Measurements from ENCODE around the gene CACNA2D2.
A peak's percentile ranks its signal among the peaks of the same experiment; 100 is the strongest.
"Not testable (repeated sequence)": the region's sequence is repeated elsewhere in the genome, so short reads cannot be mapped to it uniquely, and the experiment has no call there.

Gene CACNA2D2

DNA sequence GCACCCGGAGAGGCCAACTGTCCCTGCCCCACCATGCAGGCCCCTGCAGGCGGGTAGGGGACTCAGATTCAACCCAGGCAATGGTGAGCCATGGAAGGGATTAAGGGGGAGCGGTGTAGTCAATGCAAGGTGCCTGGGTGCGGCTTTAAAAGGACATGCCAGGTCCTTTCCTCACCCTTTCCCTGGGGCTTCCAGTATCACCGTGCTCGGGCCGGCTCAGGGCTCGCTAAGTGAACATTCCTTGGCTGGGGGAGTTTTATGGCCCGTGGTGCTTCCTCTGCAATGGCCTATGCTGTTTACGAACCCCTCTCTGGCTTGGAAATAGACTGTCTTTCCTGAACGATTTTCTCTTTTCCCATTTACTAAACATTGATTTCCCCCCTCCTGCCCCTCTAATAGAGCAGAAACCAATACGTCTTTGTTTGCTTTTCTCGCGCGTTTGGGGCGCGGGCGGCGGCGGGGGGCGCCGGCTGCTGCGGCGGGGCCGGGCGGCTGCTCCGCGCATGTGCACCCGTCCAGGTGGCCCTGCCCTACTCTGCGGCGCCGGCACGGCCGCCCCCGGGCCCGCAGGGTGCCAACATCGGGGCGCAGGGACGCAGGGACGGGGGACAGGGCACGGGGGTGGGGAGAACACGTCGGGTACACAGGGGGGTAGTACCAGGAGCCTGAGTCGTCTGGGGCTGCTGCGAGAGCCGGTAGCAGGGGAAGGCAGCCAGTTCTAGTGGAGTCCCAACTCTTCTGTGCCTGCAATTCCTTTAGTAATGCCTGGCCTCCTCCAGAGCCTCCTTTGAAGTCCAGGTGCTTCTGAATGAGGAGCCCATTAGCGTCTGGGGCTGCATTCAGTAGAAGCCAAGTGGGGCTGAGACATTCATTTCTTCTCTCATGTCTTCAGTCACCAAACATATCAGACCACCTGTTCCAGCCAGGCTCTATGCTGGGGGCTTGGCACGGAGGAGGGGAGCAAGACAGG, 26.9 kb upstream of the CACNA2D2 start:
- DNase-seq = no peak

DNA sequence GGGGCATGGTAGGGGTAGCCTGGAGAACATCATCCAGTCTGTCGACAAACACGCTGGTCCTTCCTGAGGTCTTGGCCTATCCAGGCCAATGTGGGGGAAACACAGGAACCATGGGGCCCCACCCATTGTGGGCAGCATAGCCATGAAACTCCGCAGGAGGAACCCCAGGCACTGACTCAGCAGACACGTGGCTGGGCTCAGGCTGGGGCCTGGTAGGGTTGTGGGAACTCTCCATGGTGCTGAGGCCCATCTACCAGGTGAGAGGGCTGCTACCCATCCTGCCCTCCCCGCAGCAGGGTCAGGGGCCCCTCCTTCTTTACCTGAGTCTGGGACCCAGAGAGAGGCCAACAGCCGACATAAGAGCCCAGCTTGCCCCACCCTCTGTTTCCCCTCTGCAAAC, 22.6 kb upstream of the CACNA2D2 start:
- peak; percentile 86 to 93 (median 90) for DNase-seq

DNA sequence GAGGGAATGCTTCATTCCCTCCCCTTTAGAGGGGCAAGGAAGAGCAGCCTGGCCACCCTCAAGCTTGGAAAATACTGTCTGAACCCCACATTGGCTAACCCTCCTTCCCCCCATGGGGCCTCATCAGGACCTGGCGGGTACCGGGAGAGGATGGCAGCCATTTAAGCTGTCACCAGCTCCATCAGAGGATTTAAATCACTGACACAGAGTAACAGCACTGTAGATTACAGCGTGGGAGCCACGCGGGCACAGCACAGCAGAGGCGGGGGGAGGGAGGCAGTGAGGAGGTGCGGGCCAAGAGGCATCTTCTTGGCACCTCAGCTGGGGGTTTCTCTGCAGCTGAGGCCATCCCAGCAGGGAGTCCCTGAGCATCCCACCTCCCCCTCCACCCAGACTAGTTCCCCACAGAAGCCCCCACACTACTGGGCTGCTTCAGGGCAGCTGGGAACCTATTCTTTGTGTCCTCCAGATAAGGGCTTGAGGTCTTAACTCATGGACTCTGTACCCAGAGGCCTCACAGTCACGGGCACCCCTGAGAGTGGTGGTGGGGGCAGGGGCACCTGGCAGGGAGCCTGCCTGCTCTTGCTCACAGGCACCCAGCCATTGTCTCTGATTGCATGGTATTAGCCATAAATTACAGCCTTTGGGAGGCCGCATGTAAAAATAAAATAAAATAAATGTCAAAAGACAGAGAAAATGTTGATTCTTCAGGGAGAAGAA, 21.9 kb upstream of the CACNA2D2 start:
- no peak for DNase-seq

DNA sequence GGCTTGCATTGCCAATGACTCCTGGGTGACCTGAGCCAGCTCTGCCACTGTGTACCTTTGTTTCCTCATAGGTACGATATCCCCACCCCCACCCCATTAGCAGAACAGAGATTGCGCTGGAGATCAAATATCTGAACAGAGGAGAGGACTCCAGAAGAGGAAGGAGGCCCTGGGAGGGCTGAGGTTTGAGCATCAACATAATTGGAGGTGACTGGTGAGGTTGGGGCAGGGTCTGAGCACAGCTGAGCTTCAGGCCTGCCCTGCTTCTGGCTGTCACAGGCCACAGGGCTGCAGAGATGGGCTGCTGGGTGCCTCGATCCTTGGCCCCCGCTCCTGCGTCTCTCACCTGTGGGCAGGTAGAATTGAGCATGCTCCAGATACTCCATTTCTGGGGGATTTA, 21.3 kb upstream of the CACNA2D2 start:
- DNase-seq = no peak

DNA sequence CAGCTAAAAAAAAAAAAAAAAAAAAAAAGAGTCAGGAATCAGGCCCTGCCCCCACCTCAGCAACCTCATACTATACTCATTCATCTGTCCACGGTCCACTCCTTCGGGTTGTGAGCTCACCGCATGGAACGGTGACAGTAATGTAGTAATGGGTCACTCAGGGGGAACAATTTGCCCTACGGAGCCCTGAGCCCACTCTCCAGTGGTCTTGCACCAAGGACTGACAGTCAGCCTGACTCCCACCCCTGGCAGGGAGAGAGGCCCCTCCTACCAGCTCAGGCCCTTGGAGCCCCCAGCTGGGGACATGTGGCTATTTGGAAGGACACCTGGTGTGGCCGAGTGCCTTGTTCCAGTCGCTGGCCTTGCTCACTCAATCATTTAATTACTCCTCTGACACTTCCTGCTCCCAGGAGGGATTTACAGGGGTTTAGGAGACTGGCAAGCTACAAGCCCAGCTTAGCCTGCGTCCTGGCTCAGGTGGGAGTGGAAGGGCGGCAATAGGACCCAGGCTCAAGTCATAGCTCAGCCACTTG, 19.9 kb upstream of the CACNA2D2 start:
- no peak for DNase-seq

DNA sequence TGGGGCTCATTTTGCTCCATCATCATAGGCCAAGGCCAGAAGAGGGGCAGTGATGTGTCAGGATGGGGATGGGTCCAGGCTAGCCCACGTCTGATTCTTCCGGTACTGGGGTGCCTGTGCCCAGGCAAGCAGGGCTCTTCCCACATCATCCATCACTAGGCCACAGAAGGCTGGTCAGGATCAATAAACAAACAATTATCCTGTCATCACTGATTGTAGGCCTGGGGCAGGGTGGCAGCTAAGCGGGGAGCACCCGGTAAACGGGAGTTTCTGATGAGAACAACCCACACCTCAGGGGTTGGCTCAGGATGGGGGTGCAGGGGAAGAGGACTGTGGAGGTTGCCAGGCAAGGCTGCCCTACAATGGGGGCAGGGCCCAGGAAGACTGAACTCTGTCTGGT, 18.1 kb upstream of the CACNA2D2 start:
- no peak for DNase-seq

DNA sequence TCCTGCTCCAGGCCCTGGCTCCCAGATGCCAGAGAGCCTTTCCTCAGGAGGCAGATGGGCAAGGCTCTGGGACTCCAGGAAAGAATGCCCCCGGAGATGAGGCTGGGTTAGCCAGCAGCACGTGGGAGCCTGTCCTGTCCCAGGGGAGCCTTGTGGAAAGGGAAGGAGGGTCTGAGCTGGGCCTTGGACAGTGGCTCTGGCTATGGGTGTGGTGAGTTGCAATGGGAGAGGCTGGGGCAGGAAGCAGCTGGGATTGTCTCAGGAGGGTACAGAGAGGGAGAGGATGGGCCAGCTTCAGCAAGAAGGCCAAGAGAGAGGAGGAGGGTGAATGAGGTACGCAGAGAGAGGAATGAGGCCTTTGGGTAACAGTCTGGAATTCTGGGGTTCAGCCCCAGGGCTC, 17.4 kb upstream of the CACNA2D2 start:
- DNase-seq = no peak

DNA sequence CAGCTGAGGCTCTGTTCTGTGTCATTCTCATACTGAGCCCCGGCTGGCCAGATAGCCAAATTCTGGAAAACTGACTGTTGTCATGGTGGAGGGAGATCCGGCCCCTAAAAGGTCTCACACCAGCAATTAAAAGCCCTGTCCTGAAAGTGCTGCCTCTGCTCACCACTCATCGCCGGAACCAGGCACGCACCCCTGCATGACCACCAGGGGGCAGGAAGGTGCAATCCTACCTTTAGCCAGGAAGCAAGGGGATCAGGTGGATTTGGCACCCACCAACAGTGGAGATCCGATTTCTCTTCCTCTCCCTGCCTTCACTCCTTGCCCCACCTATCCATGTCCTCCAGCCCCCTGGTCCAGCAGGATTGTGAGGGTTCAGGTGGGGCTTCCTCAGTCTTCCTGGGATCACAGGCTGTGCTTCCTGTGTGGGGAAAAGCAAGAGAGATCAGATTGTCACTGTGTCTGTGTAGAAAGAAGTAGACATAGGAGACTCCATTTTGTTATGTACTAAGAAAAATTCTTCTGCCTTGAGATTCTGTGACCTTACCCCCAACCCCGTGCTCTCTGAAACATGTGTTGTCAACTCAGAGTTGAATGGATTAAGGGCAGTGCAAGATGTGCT, 16.1 kb upstream of the CACNA2D2 start:
- peak; percentile 58 to 72 (median 65) for DNase-seq

DNA sequence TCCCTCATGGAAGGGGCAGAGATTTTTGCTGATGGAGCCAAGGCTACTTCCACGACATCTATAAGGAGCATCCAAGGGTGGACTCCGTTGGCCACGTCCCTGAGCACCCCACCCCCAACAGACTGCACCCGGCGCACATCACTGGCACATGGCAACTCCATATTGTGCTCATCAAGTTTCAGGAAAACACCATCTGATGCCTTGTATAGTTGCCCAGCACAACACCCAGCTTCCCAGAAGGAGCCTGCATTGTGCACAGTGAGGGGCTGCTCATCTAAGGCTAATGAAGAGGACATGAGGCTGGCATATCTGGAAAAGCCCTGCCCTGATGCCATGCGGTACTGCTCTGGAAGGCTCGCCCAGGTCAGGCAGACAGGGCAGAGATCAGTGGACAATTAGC, 15.0 kb upstream of the CACNA2D2 start:
- DNase-seq = no peak

DNA sequence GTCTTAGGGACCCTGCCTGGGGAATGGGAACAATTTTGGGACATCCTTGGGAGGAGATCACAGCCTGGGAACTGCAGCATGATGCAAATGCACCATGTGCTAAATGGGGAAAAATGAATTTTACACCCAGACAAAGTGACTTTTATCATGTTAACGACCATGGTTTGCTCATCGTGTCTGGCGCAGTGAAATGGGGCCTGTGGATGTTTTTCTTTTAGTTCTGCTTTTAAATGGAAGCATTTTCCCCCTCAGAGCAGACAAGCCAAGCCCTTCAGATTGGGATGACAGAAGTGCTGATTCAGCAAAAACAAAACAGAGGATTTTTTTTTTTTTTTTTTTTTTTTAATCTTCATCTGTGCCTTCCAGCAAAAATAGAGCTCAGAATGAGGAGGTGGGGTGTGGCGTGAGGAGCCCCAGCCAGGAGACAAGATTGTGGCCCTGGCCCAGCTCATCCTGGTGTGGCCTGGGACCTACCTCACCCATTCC, 14.3 kb upstream of the CACNA2D2 start:
- DNase-seq = no peak

DNA sequence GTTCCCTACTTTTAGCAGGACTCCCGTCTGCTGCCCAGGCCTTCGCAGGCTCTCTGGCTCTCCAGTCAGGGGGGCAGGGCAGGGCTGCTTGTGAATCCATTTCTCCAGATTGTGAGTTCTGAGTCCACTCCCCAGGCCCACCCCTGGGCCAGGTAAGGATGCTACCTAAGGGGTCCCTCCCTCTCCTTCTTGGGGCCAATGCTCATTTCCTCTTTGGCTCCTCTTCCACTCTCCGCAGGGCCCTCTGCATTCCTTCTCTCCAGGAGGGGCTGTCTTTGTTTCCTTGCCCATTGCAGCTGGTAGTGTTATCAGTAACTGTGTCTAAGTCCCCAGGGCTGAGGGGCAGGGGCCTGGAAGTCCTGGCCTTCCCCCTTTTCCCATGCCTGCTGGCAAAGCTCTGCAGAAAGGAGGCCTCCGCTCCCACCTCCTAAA, 13.0 kb upstream of the CACNA2D2 start:
- DNase-seq = no peak

DNA sequence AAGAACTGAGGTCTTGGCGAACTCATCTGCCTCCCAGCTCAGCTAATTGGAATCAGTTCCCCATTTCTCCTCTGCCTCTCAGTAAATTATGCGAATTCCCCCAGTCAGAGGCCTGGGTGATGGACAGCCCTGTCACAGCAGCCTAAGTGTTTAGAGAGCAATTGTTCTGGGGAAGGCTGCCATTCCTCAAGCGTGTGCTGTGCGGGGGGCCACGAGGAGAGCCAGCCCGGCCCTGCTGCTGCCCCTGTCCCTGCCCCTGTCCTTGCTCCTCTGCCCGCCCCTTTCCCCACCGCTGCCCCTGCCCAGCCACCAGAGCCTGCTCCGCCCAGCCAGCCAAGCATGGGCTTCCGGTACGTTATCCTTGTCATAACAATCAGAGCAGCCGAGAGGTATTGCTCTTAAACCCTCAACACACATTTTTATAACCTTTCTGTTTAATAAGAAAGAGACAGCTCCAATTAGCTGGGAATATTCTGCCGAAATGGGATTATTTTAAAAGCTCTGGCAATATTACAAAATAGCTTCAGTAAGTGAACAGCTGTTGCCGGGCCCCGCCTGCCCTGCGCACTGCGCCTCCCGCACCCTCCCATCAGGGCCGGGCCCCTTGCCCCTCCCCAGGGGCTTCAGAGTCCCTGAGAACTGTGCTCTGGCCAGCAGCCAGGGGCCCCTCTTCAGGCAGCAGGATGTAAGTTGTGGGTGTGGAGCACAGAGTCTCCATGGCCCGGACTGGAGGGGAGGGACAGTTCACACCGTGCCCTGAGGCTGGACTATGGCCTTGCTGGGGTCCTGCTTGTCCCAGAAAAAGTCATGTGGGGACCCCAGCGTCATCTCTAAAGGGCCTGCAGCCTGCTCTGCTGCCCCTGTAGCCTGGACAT, 12.4 kb upstream of the CACNA2D2 start:
- DNase-seq = peak; percentile 20 to 54 (median 50)

DNA sequence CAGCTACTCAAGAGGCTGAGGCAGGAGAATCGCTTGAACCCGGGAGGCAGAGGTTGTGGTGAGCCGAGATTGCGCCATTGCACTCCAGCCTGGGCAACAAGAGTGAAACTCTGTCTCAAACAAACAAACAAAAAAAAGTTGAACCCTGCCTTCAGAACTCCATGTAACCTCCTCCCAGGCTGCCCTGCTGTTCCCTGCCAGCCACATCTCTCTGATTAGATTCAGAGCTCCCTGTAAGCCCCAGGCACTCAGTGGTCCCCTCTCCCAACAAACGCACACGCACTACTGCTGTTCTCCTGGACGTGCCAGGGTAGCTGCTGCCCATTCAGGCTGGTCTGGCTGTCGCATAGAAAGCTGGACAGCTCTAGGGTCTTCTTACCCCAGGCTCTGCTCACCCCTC, 9.5 kb upstream of the CACNA2D2 start:
- DNase-seq = not testable (repeated sequence)

DNA sequence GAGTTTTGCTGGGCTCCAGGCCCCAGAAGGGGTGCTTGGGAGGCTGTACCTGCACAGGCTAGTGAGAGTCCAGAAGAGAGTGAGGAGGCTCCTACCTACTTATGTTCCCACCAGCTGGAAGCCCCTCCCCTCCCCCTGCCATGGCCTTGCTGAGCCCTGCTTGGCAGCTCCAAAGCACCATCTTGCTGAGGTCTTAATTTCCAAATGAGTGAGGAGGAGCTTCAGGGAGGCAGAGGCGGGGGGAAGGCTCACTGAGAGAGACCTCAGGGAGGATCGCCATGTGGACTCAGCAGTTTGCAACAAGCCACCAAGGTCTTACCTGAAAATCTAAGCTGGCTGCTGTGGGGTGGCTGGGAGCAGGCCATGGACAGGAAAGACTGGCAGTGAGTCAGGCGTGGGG, 8.7 kb upstream of the CACNA2D2 start:
- no peak for DNase-seq

DNA sequence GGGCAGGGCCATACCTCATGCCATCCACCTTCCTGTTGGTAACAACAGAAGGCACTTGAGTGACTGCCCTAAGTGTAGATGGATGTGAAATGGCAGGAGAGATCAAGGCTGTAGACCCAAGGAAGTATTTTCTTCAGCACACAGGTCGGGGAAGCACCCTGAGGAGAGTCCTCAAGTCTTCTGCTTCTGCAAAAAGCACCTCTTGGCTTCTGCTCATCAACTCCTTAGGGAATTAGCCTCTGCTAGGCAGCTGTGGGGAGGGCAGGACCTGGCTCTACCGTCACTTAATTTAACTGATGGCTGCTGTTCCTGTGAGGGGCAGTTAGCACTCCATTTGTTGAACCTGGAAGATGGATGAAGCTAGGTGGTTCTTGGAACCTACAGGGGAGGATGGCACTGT, 6.9 kb upstream of the CACNA2D2 start:
- DNase-seq = no peak

DNA sequence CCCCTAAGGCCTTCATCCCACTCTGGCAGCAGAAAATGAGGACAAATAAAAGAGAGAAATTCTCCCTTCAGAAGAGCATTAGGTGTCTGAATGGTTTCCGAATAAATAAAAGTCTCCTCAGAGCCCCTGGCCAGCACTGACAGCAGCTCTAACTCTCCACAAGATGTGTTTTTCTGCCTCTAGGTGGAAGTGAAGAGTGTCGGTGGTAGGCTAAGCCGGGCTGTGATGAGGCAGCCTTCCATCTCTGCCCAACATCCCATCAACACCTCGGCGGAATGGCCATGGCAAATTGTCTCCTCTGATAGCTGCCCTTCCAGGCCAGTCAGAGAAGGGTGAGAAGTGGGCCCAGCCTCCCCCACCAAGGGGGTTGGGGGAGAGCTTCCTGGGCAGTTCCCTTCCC, 6.3 kb upstream of the CACNA2D2 start:
- DNase-seq = no peak

DNA sequence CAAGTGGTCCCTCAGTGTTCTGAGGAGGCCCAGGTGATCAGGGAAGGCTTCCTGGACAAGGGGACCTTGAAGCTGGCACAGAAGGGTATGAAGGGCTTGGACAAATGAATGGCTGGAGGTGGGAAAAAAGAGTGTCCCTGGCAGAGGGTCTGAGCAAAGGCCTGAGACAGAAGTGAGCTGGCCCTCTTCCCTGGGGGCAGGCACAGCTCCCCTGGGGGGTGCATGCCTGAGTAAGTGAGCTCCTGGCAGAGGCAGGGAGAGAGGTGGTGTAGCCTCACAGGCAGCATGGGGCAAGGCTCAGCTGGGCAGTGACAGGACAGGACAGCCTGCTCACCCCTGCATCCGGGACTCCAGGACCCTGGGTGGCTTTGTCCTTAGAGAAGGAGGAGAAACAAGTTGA, 5.4 kb upstream of the CACNA2D2 start:
- no peak for DNase-seq

DNA sequence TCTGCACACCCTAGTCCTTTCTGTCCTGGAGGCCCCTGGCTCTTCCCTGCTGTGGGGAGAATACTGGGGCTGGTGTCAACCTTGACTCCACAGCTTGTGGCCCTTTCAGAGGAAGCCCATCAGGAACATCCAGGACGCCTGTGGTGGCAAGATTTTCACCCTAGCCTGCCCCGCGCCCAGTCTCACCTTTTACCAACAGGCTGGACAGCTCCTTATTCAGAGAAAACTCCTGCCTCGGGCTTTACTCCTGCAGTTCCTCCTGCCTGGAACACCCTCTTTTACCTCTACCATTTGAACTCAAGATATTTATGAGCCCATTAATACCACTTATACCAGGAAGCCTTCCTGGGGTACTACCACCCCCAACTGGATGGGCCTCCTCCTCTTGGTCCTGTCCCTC, 2.7 kb upstream of the CACNA2D2 start:
- DNase-seq = no peak

DNA sequence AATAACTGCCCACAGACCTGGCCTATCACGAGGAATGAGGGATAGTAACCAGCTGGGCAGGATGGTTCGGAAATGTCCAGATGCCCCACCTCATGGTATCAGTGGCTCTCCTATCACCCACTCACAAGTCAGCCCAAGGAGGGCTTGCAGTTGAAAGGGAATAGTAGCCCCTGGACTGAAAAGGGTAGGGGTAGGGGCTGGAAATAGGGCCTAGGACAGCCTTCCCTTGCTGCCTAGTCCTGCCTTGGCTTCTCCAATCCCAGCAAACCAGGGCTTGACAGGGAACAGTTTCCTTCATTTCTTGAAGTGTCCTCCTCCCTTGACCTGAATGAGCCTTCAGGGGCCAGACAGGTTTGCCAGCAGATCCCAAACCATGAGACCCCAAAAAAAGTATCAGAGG, 1.2 kb upstream of the CACNA2D2 start:
- no peak for DNase-seq

DNA sequence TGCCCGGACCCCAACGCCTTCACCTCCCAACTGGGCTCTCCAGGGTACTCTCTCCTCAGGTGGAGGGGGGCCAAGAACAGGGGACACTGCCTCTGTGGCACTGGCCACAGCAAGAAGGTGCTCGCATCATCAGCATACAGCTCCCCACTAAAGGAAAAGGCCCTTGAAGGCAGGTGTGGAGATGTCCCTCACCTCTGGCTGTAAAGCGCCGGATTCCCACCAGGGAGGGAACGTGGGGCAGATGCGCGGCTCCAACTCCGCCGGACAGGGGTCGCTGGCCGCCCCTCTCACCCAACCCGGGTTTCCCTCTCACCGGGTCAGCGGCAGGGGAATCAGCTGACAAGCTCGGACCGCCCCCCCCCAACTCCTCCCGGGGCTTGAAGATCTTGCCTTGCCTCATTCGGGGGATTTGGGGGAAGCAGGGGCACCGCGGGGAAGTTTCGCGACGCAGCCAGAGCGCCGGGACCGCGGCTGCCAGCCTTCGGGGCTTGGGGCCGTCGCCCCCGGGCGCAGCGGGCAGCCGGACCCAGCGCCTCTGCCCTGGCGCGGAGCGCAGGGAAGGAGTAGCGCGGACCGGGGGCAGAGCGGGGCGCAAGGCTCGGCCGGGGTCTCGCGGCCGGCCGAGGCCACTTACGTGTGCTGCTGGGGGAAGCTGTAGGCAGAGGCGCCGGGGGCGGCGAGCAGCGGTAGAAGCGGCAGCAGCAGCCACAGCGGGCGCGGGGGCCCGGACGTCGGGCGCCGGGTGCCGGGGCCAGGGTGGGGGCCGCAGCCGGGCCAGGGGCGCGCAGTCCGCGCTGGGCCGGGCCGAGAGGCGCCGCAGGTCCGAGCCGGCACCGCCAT, 630 bp downstream of the CACNA2D2 start:
- DNase-seq = peak in 1 of 4 experiments; percentile 24

DNA sequence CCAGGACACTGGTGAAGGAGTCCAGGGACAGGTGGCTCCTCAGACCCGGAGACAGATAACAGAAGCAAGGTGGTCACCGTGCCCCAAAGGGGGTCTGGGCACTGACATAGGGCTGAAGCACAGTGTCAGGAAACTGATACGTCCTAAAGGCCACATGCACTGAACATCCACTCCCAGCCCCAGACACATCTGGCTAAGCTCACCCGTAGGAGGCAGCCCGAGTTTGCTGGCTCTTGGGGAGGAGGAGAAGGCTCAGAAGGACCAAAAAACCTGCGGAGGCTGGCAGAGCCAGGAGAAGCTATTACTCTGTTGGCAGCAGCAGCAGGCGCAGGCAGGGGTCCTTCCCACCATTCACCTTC, 1.2 kb downstream of the CACNA2D2 start:
- DNase-seq = no peak

Measured in suppressor macrophage (primary cell).